Endothelial cell of umbilical vein (primary cell): Measurements from ENCODE around the gene MAJIN. TPM values are rescaled to one million over a fixed set of nuclear protein-coding genes. Genes with fewer than 3 reads are reported as not detected.

Experiments
- BruUV-seq: library from RNA; stranded (reverse); fragments of 400-500 nt; replicated peaks from 2 replicates; lab custom pipeline; 2021; lab: Mats Ljungman, UMichigan
- CTCF ChIA-PET: fragments of 300-600, 350-600 bp; sonication (Branson Sonifier 250); formaldehyde crosslinking; loops from one replicate; lab custom pipeline; 2021; ENCODE audit warnings: antibody characterized with exemption, inconsistent platforms; lab: Charles Lee
- POLR2A ChIA-PET: fragments of 300-600, 350-600 bp; sonication (Branson Sonifier 250); formaldehyde crosslinking; loops from one replicate; lab custom pipeline; 2021; ENCODE audit warnings: antibody characterized with exemption, inconsistent platforms; lab: Charles Lee
- DNase-seq: peaks from one replicate; pipeline ENCODE4 v3.0.0-alpha.2; 2011; ENCODE audit warnings: low read depth, low spot score
- FAIRE-seq: peaks from 2 replicates; lab custom pipeline; 2011; peaks lifted over from hg19 to GRCh38; lab: Jason Lieb, UNC
- H2AFZ ChIP-seq: 2 replicates; pipeline ENCODE4 v1.6.0; 2012; ENCODE audit warnings: low read depth, low read length, control low read depth, inconsistent platforms
- H3K27ac ChIP-seq: 2 replicates; pipeline ENCODE4 v1.5.1; 2011; ENCODE audit warnings: low read depth, mild to moderate bottlenecking, control low read depth, low read length, moderate library complexity; ENCODE audit not compliant: insufficient read depth
- H3K27me3 ChIP-seq, 2 experiments: 2 replicates each; pipeline versions ENCODE4 v1.6.0 to v1.6.1; 2011; ENCODE audit warnings: low read length in 2 of 2, mixed read lengths in 1 of 2; ENCODE audit not compliant: control insufficient read depth in 2 of 2, insufficient read depth in 2 of 2
- H3K36me3 ChIP-seq, 2 experiments: 2 replicates in 1 of 2; 3 replicates in 1 of 2; pipeline ENCODE4 v1.5.1; 2011; ENCODE audit warnings: low read length in 2 of 2, mild to moderate bottlenecking in 1 of 2, moderate library complexity in 1 of 2; ENCODE audit not compliant: control insufficient read depth in 2 of 2, insufficient read depth in 2 of 2; ENCODE audit errors: extremely low read depth in 1 of 2
- H3K4me1 ChIP-seq: 3 replicates; pipeline ENCODE4 v1.5.1; 2011; ENCODE audit warnings: mild to moderate bottlenecking, low read length; ENCODE audit not compliant: control insufficient read depth, insufficient read depth; ENCODE audit errors: extremely low read depth
- H3K4me2 ChIP-seq: 2 replicates; pipeline ENCODE4 v1.6.1; 2011; ENCODE audit warnings: low read length, control low read depth, mixed read lengths; ENCODE audit not compliant: insufficient read depth
- H3K4me3 ChIP-seq, 3 experiments: fragments of 200-600 bp in 1 of 3; sonication (generic), shearing (Covaris generic) in 1 of 3; replicated peaks in 1 of 3; 2 replicates each; pipeline ENCODE4 v1.5.1; 2011 to 2016; ENCODE audit warnings: control low read depth in 3 of 3, low read length in 3 of 3, mild to moderate bottlenecking in 2 of 3, inconsistent platforms in 1 of 3, low read depth in 1 of 3, moderate library complexity in 1 of 3; ENCODE audit not compliant: insufficient read depth in 1 of 3
- H3K79me2 ChIP-seq: 2 replicates; pipeline ENCODE4 v1.6.0; 2012; ENCODE audit warnings: low read length, inconsistent platforms; ENCODE audit not compliant: control insufficient read depth, insufficient read depth
- H3K9ac ChIP-seq: replicated peaks from 2 replicates; pipeline ENCODE3; 2011; ENCODE audit warnings: low read length, control low read depth; ENCODE audit not compliant: insufficient read depth; ENCODE audit errors: extremely low read depth
- H3K9me1 ChIP-seq: replicated peaks from 3 replicates; pipeline ENCODE4 v1.6.0; 2011; ENCODE audit warnings: mild to moderate bottlenecking, low read length; ENCODE audit not compliant: control insufficient read depth, insufficient read depth; ENCODE audit errors: extremely low read depth
- H3K9me3 ChIP-seq: replicated peaks from 2 replicates; pipeline ENCODE4 v1.5.1; 2012; ENCODE audit warnings: low read length, inconsistent platforms; ENCODE audit not compliant: control insufficient read depth, insufficient read depth
- H4K20me1 ChIP-seq: replicated peaks from 2 replicates; pipeline ENCODE3; 2011; ENCODE audit warnings: mild to moderate bottlenecking, low read length; ENCODE audit not compliant: control insufficient read depth, insufficient read depth; ENCODE audit errors: extremely low read depth
- EZH2 ChIP-seq: IDR thresholded peaks from 2 replicates; pipeline ENCODE4 v1.6.1; 2012; ENCODE audit warnings: borderline replicate concordance, low read depth, mild to moderate bottlenecking, moderate library complexity, low read length, inconsistent platforms; ENCODE audit not compliant: severe bottlenecking
- FOS ChIP-seq: IDR thresholded peaks from 2 replicates; pipeline ENCODE4 v1.6.1; 2011; ENCODE audit warnings: mild to moderate bottlenecking, low read length, moderate library complexity, borderline replicate concordance; ENCODE audit not compliant: insufficient read depth
- GATA2 ChIP-seq: IDR thresholded peaks from 2 replicates; pipeline ENCODE4 v1.7.0; 2011; ENCODE audit warnings: low read depth, mild to moderate bottlenecking, moderate library complexity, mixed read lengths, low read length; ENCODE audit not compliant: insufficient read length, insufficient read depth
- JUN ChIP-seq: IDR thresholded peaks from 2 replicates; pipeline ENCODE4 v1.6.1; 2011; ENCODE audit warnings: borderline replicate concordance, low read depth; ENCODE audit not compliant: insufficient read length, insufficient read depth
- MYC ChIP-seq: IDR thresholded peaks from one replicate; pipeline ENCODE4 v1.6.1; 2011; ENCODE audit warnings: mild to moderate bottlenecking, low read depth, low read length
- POLR2A ChIP-seq: IDR thresholded peaks from 2 replicates; pipeline ENCODE4 v1.6.1; 2012; ENCODE audit warnings: low read depth, mild to moderate bottlenecking, control low read depth, low read length
- POLR2AphosphoS5 ChIP-seq: IDR thresholded peaks from 2 replicates; pipeline ENCODE4 v1.6.1; 2012; ENCODE audit warnings: low read depth, mild to moderate bottlenecking, control low read depth, low read length, moderate library complexity; ENCODE audit not compliant: insufficient read depth
- dilution Hi-C: fragments of 300-500 bp; cut with MboI; formaldehyde crosslinking; loops from one replicate; pipeline ENCODE4 v1.15.0; 2019; ENCODE audit warnings: low sequenced_read_pairs; ENCODE audit not compliant: extremely low pct_ligation_motif_present
- intact Hi-C: fragments of 100-400 bp; cut with micrococcal nuclease; formaldehyde crosslinking; loops from one replicate; pipeline ENCODE4 v1.10.0; 2022
- polyA plus RNA-seq, 4 experiments: library from polyadenylated mRNA; depleted of rRNA in 3 of 4; stranded (reverse) in 3 of 4; unstranded in 1 of 4; fragments of >200 nt; gene quantifications; 2 replicates each; pipeline versions ENCODE4 v1.2.1 to v1.2.3, GENCODE V29; 2011 to 2012; ENCODE audit warnings: missing spikeins in 1 of 4
- total RNA-seq: library from RNA; stranded (reverse); gene quantifications from 2 replicates; pipeline ENCODE4 v1.2.3, GENCODE V29; 2021
- TF ChIP-seq, protein P1 (sequence below), 2 donors: IDR thresholded peaks; 1 replicate in 1 of 2; 2 replicates in 1 of 2; pipeline ENCODE4 v1.5.1; 2011; ENCODE audit warnings: low read length in 2 of 2, mild to moderate bottlenecking in 2 of 2, moderate library complexity in 2 of 2, control low read depth in 1 of 2, inconsistent platforms in 1 of 2, low read depth in 1 of 2; ENCODE audit not compliant: insufficient read depth in 1 of 2; ENCODE audit errors: extremely low read depth in 1 of 2
- TF ChIP-seq, protein P2 (sequence below): IDR thresholded peaks from 2 replicates; pipeline ENCODE4 v1.6.1; 2011; ENCODE audit not compliant: insufficient read depth, insufficient read length

The MAJIN gene
- total and polyA plus RNA-seq, 2 donors (not counting 3 experiments of a cell fraction or from before 2014, with no cell fraction given) = 0.07 TPM; not detected in 1

DNA sequence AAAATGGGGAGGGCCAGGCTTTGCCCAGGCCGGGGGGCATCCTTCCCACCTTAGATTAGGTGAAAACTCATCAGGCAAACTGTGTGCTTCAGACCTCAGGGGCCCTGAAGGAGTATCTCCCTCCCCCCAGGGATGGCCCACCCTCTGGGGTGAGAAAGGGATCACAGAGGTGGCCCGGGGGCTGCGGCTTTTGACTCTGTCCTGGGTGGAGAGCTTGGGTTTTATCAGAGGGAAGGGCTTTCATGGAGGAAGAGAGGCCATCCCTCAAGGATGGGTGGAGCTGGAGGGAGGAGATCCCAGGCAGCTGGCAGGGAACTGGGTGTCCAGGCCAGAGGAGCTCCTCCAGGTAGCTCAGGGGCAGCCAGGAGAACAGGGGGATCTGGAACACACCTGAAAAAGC lies 50.5 kb downstream of the MAJIN start:
- BruUV-seq = no TSS peak
- ChIA-PET CTCF (no interaction called here), POLR2A (no interaction called here)
- intact Hi-C loops = no loop called here
- dilution Hi-C loops = no loop called here
- H3K27me3 ChIP-seq = no peaks in the 10 kb centered on the region
- no peak overlapping the region for H3K4me2 ChIP-seq
- H3K9ac ChIP-seq = no peak overlapping the region
- no peaks in the 10 kb centered on the region for H3K9me1 ChIP-seq
- no peak overlapping the region for H3K27ac ChIP-seq
- no peak overlapping the region for H2AFZ ChIP-seq
- no peaks in the 10 kb centered on the region for H3K36me3 ChIP-seq
- H4K20me1 ChIP-seq = no peaks in the 10 kb centered on the region
- FAIRE-seq (no peak), DNase-seq (no peak)
- no peaks in the 10 kb centered on the region for H3K9me3 ChIP-seq
- H3K79me2 ChIP-seq = peaks cover under 1% of the 10 kb centered on the region
- H3K4me1 ChIP-seq = peaks cover 14% of the 10 kb centered on the region
- no peak overlapping the region for H3K4me3 ChIP-seq
- TF ChIP-seq, protein P1, sequence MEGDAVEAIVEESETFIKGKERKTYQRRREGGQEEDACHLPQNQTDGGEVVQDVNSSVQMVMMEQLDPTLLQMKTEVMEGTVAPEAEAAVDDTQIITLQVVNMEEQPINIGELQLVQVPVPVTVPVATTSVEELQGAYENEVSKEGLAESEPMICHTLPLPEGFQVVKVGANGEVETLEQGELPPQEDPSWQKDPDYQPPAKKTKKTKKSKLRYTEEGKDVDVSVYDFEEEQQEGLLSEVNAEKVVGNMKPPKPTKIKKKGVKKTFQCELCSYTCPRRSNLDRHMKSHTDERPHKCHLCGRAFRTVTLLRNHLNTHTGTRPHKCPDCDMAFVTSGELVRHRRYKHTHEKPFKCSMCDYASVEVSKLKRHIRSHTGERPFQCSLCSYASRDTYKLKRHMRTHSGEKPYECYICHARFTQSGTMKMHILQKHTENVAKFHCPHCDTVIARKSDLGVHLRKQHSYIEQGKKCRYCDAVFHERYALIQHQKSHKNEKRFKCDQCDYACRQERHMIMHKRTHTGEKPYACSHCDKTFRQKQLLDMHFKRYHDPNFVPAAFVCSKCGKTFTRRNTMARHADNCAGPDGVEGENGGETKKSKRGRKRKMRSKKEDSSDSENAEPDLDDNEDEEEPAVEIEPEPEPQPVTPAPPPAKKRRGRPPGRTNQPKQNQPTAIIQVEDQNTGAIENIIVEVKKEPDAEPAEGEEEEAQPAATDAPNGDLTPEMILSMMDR (IDR thresholded peaks at IDR 0.05; ENCODE audit: extremely low read depth in 1 of 2, insufficient read depth in 1 of 2, low read depth in 1 of 2, low read length in 2 of 2) = no peak
- TF ChIP-seq EZH2 (no peak), POLR2A (no peak), FOS (no peak), POLR2AphosphoS5 (no peak), MYC (no peak), GATA2 (no peak), JUN (no peak)
- TF ChIP-seq, protein P2, sequence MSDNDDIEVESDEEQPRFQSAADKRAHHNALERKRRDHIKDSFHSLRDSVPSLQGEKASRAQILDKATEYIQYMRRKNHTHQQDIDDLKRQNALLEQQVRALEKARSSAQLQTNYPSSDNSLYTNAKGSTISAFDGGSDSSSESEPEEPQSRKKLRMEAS = no peak
